CD4-positive, alpha-beta memory T cell (primary cell): ENCODE measurements around the gene TRPV2. TPM values are rescaled to one million over a fixed set of nuclear protein-coding genes. Genes with fewer than 3 reads are reported as not detected.
"Not testable (repeated sequence)": the region's sequence is repeated elsewhere in the genome, so short reads cannot be mapped to it uniquely, and the experiment has no call there.

Source experiments
- CTCF ChIA-PET: fragments of 350-600 bp; sonication (Branson Sonifier 250); formaldehyde crosslinking; loops from one replicate; lab custom pipeline; 2021; ENCODE audit warnings: inconsistent platforms; ENCODE audit not compliant: partially characterized antibody; lab: Charles Lee
- POLR2A ChIA-PET: fragments of 350-600 bp; sonication (Branson Sonifier 250); formaldehyde crosslinking; loops from one replicate; lab custom pipeline; 2021; ENCODE audit not compliant: partially characterized antibody; lab: Charles Lee
- DNase-seq, 5 donors: peaks; one replicate each; pipeline versions ENCODE4 v3.0.0 to v3.0.0-alpha.2; 2020 to 2022; ENCODE audit warnings: mixed read lengths in 1 of 5
- H3K27ac ChIP-seq: one replicate; pipeline ENCODE4 v1.7.0; 2013; ENCODE audit warnings: low read depth, low read length
- H3K27me3 ChIP-seq: 2 replicates; pipeline ENCODE4 v1.7.0; 2013; ENCODE audit warnings: mild to moderate bottlenecking, low read length, moderate library complexity; ENCODE audit not compliant: insufficient read depth
- H3K36me3 ChIP-seq: 2 replicates; pipeline ENCODE4 v1.7.0; 2013; ENCODE audit warnings: mild to moderate bottlenecking, low read length, moderate library complexity; ENCODE audit not compliant: insufficient read depth
- H3K4me1 ChIP-seq: 2 replicates; pipeline ENCODE4 v1.7.0; 2013; ENCODE audit warnings: mild to moderate bottlenecking, low read length, moderate library complexity; ENCODE audit not compliant: insufficient read depth
- H3K4me3 ChIP-seq, 2 donors: one replicate each; pipeline ENCODE4 v1.7.0; 2013; ENCODE audit warnings: low read length in 2 of 2, mild to moderate bottlenecking in 1 of 2
- H3K9me3 ChIP-seq, 2 donors: one replicate each; pipeline ENCODE4 v1.7.0; 2013; ENCODE audit warnings: low read length in 2 of 2, control low read depth in 1 of 2; ENCODE audit not compliant: control insufficient read depth in 1 of 2
- H3K27ac Mint-ChIP-seq, 7 donors: one replicate each; pipeline ENCODE4 v1.8.0; 2020 to 2021; ENCODE audit warnings: mixed read lengths in 7 of 7, mild to moderate bottlenecking in 6 of 7, inconsistent platforms in 3 of 7, moderate library complexity in 3 of 7
- H3K27me3 Mint-ChIP-seq, 2 donors: one replicate each; pipeline ENCODE4 v1.8.0; 2020 to 2021; ENCODE audit warnings: mixed read lengths in 2 of 2
- H3K36me3 Mint-ChIP-seq, 2 donors: one replicate each; pipeline ENCODE4 v1.8.0; 2020 to 2021; ENCODE audit warnings: mixed read lengths in 2 of 2, inconsistent platforms in 1 of 2, mild to moderate bottlenecking in 1 of 2
- H3K4me1 Mint-ChIP-seq, 4 donors: one replicate each; pipeline ENCODE4 v1.8.0; 2020 to 2021; ENCODE audit warnings: mixed read lengths in 4 of 4, mild to moderate bottlenecking in 1 of 4
- H3K4me3 Mint-ChIP-seq, 8 donors: one replicate each; pipeline ENCODE4 v1.8.0; 2020 to 2021; ENCODE audit warnings: mixed read lengths in 8 of 8, mild to moderate bottlenecking in 7 of 8, moderate library complexity in 6 of 8, inconsistent platforms in 3 of 8
- H3K9me3 Mint-ChIP-seq, 8 donors: one replicate each; pipeline ENCODE4 v1.8.0; 2020 to 2021; ENCODE audit warnings: mixed read lengths in 8 of 8, mild to moderate bottlenecking in 5 of 8, inconsistent platforms in 3 of 8, moderate library complexity in 1 of 8
- intact Hi-C: fragments of 100-400 bp; cut with micrococcal nuclease; formaldehyde crosslinking; loops from one replicate; pipeline ENCODE4 v1.15.1; 2023
- polyA plus RNA-seq, 2 donors: library from polyadenylated mRNA; unstranded; fragments of 300-500 nt; fragmentation: Illumina TruSeq; gene quantifications; one replicate each; pipeline ENCODE4 v1.2.3, GENCODE V29; 2021
- total RNA-seq, 2 experiments: library from RNA; stranded (reverse); gene quantifications; one replicate each; pipeline ENCODE4 v1.2.3, GENCODE V29; 2021

The TRPV2 gene
- total and polyA plus RNA-seq, 4 experiments from 2014 or later, result 95.0 to 127 (median 109) TPM

- intact Hi-C loops, result loop anchor here (2.0 kb wide), 1 partner anchor 13 kb away; no protein-coding TSS in a partner anchor
- Mint-ChIP-seq H3K36me3 (peaks cover 25 to 59% of the 10 kb centered on the region in 2 donors), H3K4me3 (peak overlapping the region; percentile 98 to 100 (median 99)), H3K4me1 (peaks cover 33 to 63% (median 44%) of the 10 kb centered on the region in 4 donors), H3K27ac (peak overlapping the region; percentile 96 to 100 (median 99)), H3K9me3 (no peaks in the 10 kb centered on the region), H3K27me3 (no peaks in the 10 kb centered on the region)
- H3K9me3 ChIP-seq, result no peaks in the 10 kb centered on the region
- H3K36me3 ChIP-seq, result peaks cover 19% of the 10 kb centered on the region
- no peaks in the 10 kb centered on the region for H3K27me3 ChIP-seq
- peak; percentile 42 to 91 (median 60) for DNase-seq
- CTCF ChIA-PET, result interaction anchor here (0.7 to 5.9 kb wide), 8 partner anchors 11 to 87 kb away, joined by 3 to 71 read pairs (median 10); partner anchors contain the start of genes CENPV and TRPV2
- H3K4me1 ChIP-seq, result peaks cover 45% of the 10 kb centered on the region
- POLR2A ChIA-PET, result interaction anchor here (1.4 to 8.2 kb wide), 8 partner anchors 8 to 96 kb away, joined by 3 to 122 read pairs (median 14); partner anchors contain the start of genes TRPV2 and UBB
- H3K27ac ChIP-seq, result peak overlapping the region; percentile 94
- H3K4me3 ChIP-seq, result peak overlapping the region; percentile 78 to 95
These were observed 24.5 kb downstream of the TRPV2 start for GRCh38 chr17:16439811-16440351.

GRCh38 chr17:16440354-16440753, 25.0 kb downstream of the TRPV2 start:
- H3K27me3 ChIP-seq, H3K27me3 Mint-ChIP-seq, DNase-seq, intact Hi-C loops, H3K9me3 ChIP-seq, H3K9me3 Mint-ChIP-seq: not testable (repeated sequence)
- Mint-ChIP-seq H3K27ac (peak overlapping the region; percentile 96 to 100 (median 99)), H3K36me3 (peaks cover 25 to 59% of the 10 kb centered on the region in 2 donors), H3K4me3 (peak overlapping the region; percentile 98 to 100 (median 99)), H3K4me1 (peaks cover 33 to 63% (median 44%) of the 10 kb centered on the region in 4 donors)
- H3K4me3 ChIP-seq, result peak overlapping the region; percentile 78 to 95
- ChIA-PET CTCF (interaction anchor here (0.7 to 5.9 kb wide), 6 partner anchors 11 to 87 kb away, joined by 3 to 71 read pairs (median 8); partner anchors contain the start of genes CENPV and TRPV2), POLR2A (interaction anchor here (1.4 to 8.2 kb wide), 7 partner anchors 9 to 96 kb away, joined by 3 to 122 read pairs (median 11); partner anchors contain the start of genes TRPV2 and UBB)
- peaks cover 19% of the 10 kb centered on the region for H3K36me3 ChIP-seq
- peak overlapping the region; percentile 94 for H3K27ac ChIP-seq
- H3K4me1 ChIP-seq, result peaks cover 45% of the 10 kb centered on the region

GRCh38 chr17:16440901-16441629, 25.7 kb downstream of the TRPV2 start:
- Histone ChIP-seq H3K36me3 (peaks cover 19% of the 10 kb centered on the region), H3K4me1 (peaks cover 45% of the 10 kb centered on the region), H3K27me3 (no peaks in the 10 kb centered on the region), H3K27ac (peak overlapping the region; percentile 94), H3K4me3 (no peak overlapping the region), H3K9me3 (no peaks in the 10 kb centered on the region)
- peak overlapping the region; percentile 22 to 98 (median 71) for H3K27ac Mint-ChIP-seq
- POLR2A ChIA-PET, result interaction anchor here (1.4 to 8.2 kb wide), 7 partner anchors 9 to 95 kb away, joined by 3 to 122 read pairs (median 11); partner anchors contain the start of genes TRPV2 and UBB
- CTCF ChIA-PET, result interaction anchor here (0.6 to 5.9 kb wide), 9 partner anchors 12 to 146 kb away, joined by 3 to 71 read pairs (median 4); partner anchors contain the start of genes CENPV and TRPV2
- no peak for DNase-seq
- intact Hi-C loops, result no loop called here
- peak overlapping the region; percentile 31 to 99 (median 76) for H3K4me3 Mint-ChIP-seq
- peaks cover 29 to 59% of the 10 kb centered on the region in 2 donors for H3K36me3 Mint-ChIP-seq
- no peaks in the 10 kb centered on the region for H3K27me3 Mint-ChIP-seq
- H3K4me1 Mint-ChIP-seq, result peaks cover 29 to 69% (median 42%) of the 10 kb centered on the region in 4 donors
- no peaks in the 10 kb centered on the region for H3K9me3 Mint-ChIP-seq

GRCh38 chr17:16442141-16442540, 26.8 kb downstream of the TRPV2 start:
- no peaks in the 10 kb centered on the region for H3K9me3 Mint-ChIP-seq
- Histone ChIP-seq H3K4me3 (no peak overlapping the region), H3K27me3 (no peaks in the 10 kb centered on the region), H3K4me1 (peaks cover 45% of the 10 kb centered on the region), H3K9me3 (no peaks in the 10 kb centered on the region), H3K27ac (no peak overlapping the region), H3K36me3 (peaks cover 19% of the 10 kb centered on the region)
- intact Hi-C loops, result no loop called here
- ChIA-PET POLR2A (interaction anchor here (2.2 to 4.6 kb wide), 4 partner anchors 9 to 94 kb away, joined by 9 to 34 read pairs (median 11); partner anchors contain the start of genes TRPV2 and UBB), CTCF (interaction anchor here (1.0 to 5.9 kb wide), 4 partner anchors 11 to 145 kb away, joined by 3 to 71 read pairs (median 6); no protein-coding TSS in a partner anchor)
- H3K27me3 Mint-ChIP-seq, result no peaks in the 10 kb centered on the region
- H3K36me3 Mint-ChIP-seq, result peaks cover 32 to 67% of the 10 kb centered on the region in 2 donors
- DNase-seq, result peak in 1 of 5 donors; percentile 12
- peak overlapping the region in 5 of 7 donors; percentile 49 to 87 (median 73) for H3K27ac Mint-ChIP-seq
- peak overlapping the region in 6 of 8 donors; percentile 29 to 64 (median 52) for H3K4me3 Mint-ChIP-seq
- H3K4me1 Mint-ChIP-seq, result peaks cover 32 to 70% (median 43%) of the 10 kb centered on the region in 4 donors

- intact Hi-C loops, result no loop called here
- Mint-ChIP-seq H3K27ac (peak overlapping the region; percentile 10 to 87 (median 73)), H3K4me1 (peaks cover 33 to 67% (median 44%) of the 10 kb centered on the region in 4 donors), H3K9me3 (no peaks in the 10 kb centered on the region), H3K36me3 (peaks cover 32 to 72% of the 10 kb centered on the region in 2 donors), H3K27me3 (no peaks in the 10 kb centered on the region), H3K4me3 (peak overlapping the region in 3 of 8 donors; percentile 8 to 35 (median 8))
- H3K27me3 ChIP-seq, result no peaks in the 10 kb centered on the region
- no peak overlapping the region for H3K27ac ChIP-seq
- H3K36me3 ChIP-seq, result peaks cover 19% of the 10 kb centered on the region
- H3K9me3 ChIP-seq, result no peaks in the 10 kb centered on the region
- ChIA-PET CTCF (interaction anchor here (1.2 to 5.9 kb wide), 4 partner anchors 10 to 79 kb away, joined by 4 to 71 read pairs (median 10); partner anchors contain the start of gene TRPV2), POLR2A (interaction anchor here (2.2 to 4.6 kb wide), 3 partner anchors 8 to 62 kb away, joined by 9 to 34 read pairs (median 11); partner anchors contain the start of genes TRPV2 and UBB)
- peak in 1 of 5 donors; percentile 9 for DNase-seq
- H3K4me3 ChIP-seq, result no peak overlapping the region
- H3K4me1 ChIP-seq, result peaks cover 45% of the 10 kb centered on the region
These were observed 27.5 kb downstream of the TRPV2 start for GRCh38 chr17:16442594-16443510.
